Measurements from ENCODE around the gene SH3TC2.

SH3TC2 gene

GRCh38 chr5:149056616-149057165 lies 6.2 kb downstream of the SH3TC2 start:
- no peak for DNase-seq

GRCh38 chr5:149054416-149054815 lies 8.4 kb downstream of the SH3TC2 start:
- DNase-seq = no peak

DNA sequence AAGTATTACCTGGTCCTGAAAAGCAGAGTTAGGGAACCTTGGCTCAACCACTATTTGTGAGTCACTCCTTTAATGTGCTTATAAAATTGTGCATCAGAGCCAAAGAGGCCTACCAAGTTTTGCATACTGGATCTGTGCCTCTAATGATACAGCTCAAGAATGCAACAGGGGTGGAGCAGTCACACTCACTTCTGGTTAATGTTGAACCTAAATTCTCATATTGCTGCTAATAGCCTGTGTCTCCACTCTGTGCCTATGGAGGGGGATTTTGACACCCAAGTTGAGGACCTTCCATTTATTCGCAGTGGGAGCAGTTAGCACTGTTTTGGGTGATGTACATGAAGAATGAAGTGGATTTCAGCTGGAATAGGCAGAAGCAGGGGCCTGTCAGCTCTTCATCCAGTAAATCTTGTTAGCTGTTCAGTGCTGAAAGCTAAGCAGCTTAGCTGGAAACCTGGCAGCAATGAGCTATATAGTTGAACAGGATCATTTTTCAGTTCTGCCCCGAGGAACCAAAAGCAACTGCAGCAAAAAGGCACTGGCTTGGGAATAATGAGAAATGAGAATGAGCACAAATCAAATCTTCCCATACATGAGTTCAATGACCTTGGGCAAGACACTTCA lies 9.7 kb downstream of the SH3TC2 start:
- no peak for DNase-seq

DNA sequence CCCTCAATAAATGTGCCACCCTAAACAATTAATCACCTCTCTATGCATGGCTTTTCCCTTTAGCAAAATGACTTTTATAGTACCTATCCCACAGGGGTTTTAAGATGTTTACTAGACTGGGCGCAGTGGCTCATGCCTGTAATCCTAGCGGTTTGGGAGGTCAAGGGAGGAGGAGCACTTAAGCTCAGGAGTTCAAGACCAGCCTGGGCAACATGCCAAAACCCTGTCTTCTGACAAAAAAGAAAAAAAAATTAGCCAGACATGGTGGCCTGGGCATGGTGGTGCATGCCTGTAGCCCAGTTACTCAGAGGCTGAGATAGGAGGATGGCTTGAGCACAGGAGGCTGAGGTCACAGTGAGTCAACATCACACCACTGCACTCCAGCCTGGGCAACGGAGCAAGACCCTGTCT lies 13.5 kb downstream of the SH3TC2 start:
- DNase-seq = no peak

GRCh38 chr5:149048811-149049210 lies 14.1 kb downstream of the SH3TC2 start:
- no peak for DNase-seq

- DNase-seq = no peak
Observed at GRCh38 chr5:149047462-149047861, 15.4 kb downstream of the SH3TC2 start.

- DNase-seq = no peak
Observed at GRCh38 chr5:149046196-149046829, 16.5 kb downstream of the SH3TC2 start.

DNA sequence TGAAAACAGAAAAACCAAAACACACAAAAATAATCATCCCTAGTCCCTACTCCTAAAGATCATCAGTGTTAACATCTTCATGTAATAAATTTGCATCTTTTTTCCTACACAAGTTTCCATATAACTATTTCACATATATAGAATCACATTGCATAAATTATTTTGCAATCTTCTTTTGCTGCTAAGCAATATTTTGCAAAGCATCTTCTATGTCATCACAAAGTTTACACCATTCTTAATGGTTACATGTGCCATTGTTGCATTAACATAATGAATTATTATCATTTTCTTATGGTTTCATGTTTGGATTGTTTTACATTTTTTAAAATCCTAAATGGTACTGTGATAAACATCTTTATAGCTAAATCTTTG lies 17.8 kb downstream of the SH3TC2 start:
- DNase-seq = no peak

GRCh38 chr5:149044453-149045088 lies 18.3 kb downstream of the SH3TC2 start:
- DNase-seq = no peak

GRCh38 chr5:149043641-149044040 lies 19.2 kb downstream of the SH3TC2 start:
- DNase-seq = no peak

DNA sequence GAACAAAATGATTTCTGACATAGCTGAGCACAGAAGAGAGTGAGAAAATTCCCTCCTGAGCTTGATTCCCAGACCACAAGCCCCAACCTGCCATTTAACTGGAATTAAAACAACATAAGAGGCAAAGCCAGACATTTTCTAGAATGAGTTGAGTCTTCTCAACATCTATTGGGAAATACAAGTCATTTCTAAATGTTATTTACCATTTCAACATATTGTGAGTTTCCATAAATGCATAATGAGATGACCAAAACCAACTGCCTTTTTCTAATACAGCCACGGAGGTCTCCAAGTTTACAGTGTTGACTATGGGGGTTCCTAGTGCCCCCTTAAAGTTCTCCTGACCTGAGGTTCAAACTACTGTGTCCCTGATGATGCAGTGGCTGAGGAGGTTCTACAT lies 20.0 kb downstream of the SH3TC2 start:
- no peak for DNase-seq

- DNase-seq = no peak
Observed at GRCh38 chr5:149041242-149041641, 21.6 kb downstream of the SH3TC2 start.

DNA sequence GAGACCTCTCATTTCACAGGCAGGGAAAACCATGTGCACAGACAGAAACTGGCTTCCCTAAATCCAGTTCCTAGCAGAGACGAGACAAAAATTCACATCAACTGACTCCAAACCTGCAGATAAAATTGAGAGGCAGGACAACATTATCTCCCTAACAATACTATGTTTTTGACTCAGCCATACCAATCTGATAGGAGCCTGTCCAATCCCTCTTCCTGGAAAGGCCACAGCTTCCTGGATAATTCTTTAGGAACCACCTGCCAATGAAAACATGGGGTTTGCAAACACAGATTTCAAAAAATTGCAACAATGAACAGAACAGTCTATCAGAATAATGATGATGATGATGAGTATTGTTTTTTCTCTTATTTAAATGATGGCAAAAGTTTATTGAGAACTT lies 22.4 kb downstream of the SH3TC2 start:
- DNase-seq = no peak

- no peak for DNase-seq
Observed at GRCh38 chr5:149039506-149039905, 23.4 kb downstream of the SH3TC2 start.

GRCh38 chr5:149038336-149039080 lies 24.4 kb downstream of the SH3TC2 start:
- no peak for DNase-seq

DNA sequence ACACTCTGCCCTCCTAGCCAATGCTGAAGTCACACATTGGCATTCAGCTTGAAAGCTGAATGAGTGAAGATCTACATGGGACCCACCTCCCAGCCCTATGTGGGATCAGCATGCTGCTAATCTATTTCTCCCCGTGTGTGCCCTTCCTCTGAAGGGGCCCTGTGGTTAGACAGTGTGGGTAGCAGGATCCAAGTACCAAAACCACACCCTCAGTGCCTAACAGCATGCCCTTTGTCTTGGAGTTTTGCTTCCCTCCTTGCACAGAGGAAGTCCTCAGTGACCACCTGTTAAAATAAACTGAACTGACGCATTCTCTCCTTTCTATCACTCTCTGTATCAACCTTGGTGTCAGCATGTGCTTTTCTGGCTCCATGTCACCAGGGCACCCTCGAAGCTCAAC lies 25.0 kb downstream of the SH3TC2 start:
- no peak for DNase-seq

DNA sequence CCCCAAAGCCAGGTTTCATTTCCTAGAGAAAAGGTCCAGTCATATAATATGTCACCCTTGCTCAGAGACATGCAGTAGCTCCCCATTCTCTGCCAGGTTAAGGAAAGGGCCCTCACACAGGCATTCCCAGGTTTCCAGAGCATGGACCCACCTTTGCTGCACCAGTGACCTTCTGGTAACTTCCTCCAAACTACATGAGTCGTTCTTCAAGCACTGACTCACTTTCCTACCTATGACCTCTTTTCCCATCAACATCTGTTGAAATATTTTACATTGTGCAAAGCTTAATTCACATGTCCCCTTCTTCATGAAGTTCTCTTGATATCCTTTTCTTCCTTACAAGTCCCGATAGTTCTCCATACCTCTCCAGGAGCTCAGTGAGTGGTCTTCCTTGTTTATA lies 25.9 kb downstream of the SH3TC2 start:
- DNase-seq = no peak

- DNase-seq = no peak
Observed at GRCh38 chr5:149036168-149036567, 26.7 kb downstream of the SH3TC2 start.

DNA sequence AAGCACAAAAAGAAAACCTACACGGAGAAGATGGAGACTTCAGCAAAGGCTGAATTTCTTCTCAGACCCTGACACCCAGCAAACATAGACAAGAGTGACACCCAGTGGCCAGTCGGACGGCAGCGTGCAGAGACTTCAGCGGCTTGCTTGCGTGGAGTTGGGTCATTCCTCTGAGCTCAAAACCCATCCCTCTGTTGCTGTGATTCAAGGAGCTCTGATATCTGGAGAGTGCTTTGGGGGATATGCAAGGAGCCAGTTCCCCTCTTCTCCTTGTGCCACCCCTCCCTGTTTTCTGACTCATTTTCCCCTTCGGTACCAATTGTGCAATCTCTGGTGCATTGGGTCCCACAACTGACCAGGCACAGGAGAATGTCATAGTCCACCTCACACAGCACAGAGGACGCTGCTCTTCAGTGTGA lies 27.5 kb downstream of the SH3TC2 start:
- peak; percentile 9 for DNase-seq

- no peak for DNase-seq
Observed at GRCh38 chr5:149030838-149031397, 31.9 kb downstream of the SH3TC2 start.

- DNase-seq = no peak
Observed at GRCh38 chr5:149030392-149030791, 32.5 kb downstream of the SH3TC2 start.

DNA sequence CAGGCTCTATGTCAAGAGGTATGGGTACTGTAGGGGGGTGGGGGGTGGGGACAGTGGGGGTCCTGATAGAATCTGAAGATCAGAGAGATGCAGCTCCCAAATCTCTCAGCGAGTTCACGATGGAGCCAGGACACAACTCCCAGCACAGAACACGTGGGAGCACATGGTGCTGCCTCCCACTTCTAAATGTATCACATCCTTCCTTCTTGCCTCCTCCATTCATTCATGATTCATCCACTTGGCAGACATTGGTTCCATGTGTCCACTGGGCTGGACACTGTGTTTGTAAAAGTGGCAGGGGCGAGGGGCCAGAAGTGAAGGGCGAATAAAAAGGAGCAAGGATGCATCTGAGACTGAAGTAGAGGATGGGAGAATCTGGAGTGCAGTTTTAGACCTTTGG lies 33.9 kb downstream of the SH3TC2 start:
- DNase-seq = no peak

- no peak for DNase-seq
Observed at GRCh38 chr5:149028161-149028560, 34.7 kb downstream of the SH3TC2 start.
